Activated T-helper 1 cell treated with anti-CD3 and anti-CD28 coated beads, Interleukin-12 subunit alpha, Interleukin-12 subunit beta, Interleukin-2, Interleukin-4 antibody, amounts not matched to agents 30 ng/mL and 10 ng/mL and 1 ng/mL, durations not matched to agents 14 hours and 24 hours and 36 hours (primary cell): Measurements from ENCODE around the gene ABLIM1. TPM values are rescaled to one million over a fixed set of nuclear protein-coding genes. Genes with fewer than 3 reads are reported as not detected.

Experiments
- DNase-seq: peaks from one replicate; pipeline ENCODE4 v3.0.0; 2021; ENCODE audit warnings: low spot score
- H3K27ac Mint-ChIP-seq: one replicate; pipeline ENCODE4 v1.8.0; 2021; ENCODE audit warnings: mild to moderate bottlenecking, mixed read lengths
- H3K27me3 Mint-ChIP-seq: one replicate; pipeline ENCODE4 v1.8.0; 2022; ENCODE audit warnings: mild to moderate bottlenecking, moderate library complexity, mixed read lengths; ENCODE audit not compliant: insufficient read depth
- H3K36me3 Mint-ChIP-seq: one replicate; pipeline ENCODE4 v1.8.0; 2021; ENCODE audit warnings: low read depth, mixed read lengths
- H3K4me1 Mint-ChIP-seq: one replicate; pipeline ENCODE4 v1.8.0; 2021; ENCODE audit warnings: low read depth, mixed read lengths
- H3K4me3 Mint-ChIP-seq: one replicate; pipeline ENCODE4 v1.8.0; 2021; ENCODE audit warnings: mild to moderate bottlenecking, moderate library complexity, mixed read lengths
- H3K9me3 Mint-ChIP-seq: one replicate; pipeline ENCODE4 v1.8.0; 2021; ENCODE audit warnings: mixed read lengths
- intact Hi-C: fragments of 100-400 bp; cut with micrococcal nuclease; formaldehyde crosslinking; loops from one replicate; pipeline ENCODE4 v1.15.1; 2024
- total RNA-seq: library from RNA; stranded (reverse); gene quantifications from 2 replicates; pipeline ENCODE4 v1.2.3, GENCODE V29; 2022

ABLIM1 gene
- total RNA-seq, 1 donor from 2014 or later: 14.2 TPM

- no peak for DNase-seq
- Mint-ChIP-seq H3K27me3 (no peaks in the 10 kb centered on the region), H3K4me3 (no peak overlapping the region), H3K9me3 (no peaks in the 10 kb centered on the region), H3K4me1 (peaks cover 80% of the 10 kb centered on the region), H3K27ac (peak overlapping the region; percentile 73), H3K36me3 (peaks cover 24% of the 10 kb centered on the region)
- intact Hi-C loops: no loop called here
Measured at GRCh38 chr10:114500643-114501042, 157.4 kb downstream of the ABLIM1 start.

- Mint-ChIP-seq H3K27me3 (no peaks in the 10 kb centered on the region), H3K4me1 (peaks cover 81% of the 10 kb centered on the region), H3K36me3 (peaks cover 28% of the 10 kb centered on the region), H3K4me3 (peak overlapping the region; percentile 63), H3K27ac (peak overlapping the region; percentile 85), H3K9me3 (peaks cover 5% of the 10 kb centered on the region)
- peak; percentile 59 for DNase-seq
- intact Hi-C loops: loop anchor here (1.0 to 2.0 kb wide), 7 partner anchors 8 to 325 kb away; no protein-coding TSS in a partner anchor
Measured at GRCh38 chr10:114499630-114500190, 158.4 kb downstream of the ABLIM1 start.

- Mint-ChIP-seq H3K36me3 (peaks cover 23% of the 10 kb centered on the region), H3K27me3 (no peaks in the 10 kb centered on the region), H3K9me3 (peaks cover 5% of the 10 kb centered on the region), H3K4me3 (peak overlapping the region; percentile 63), H3K4me1 (peaks cover 81% of the 10 kb centered on the region), H3K27ac (peak overlapping the region; percentile 85)
- intact Hi-C loops: loop anchor here (1.0 to 2.0 kb wide), 7 partner anchors 8 to 326 kb away; no protein-coding TSS in a partner anchor
- DNase-seq: no peak
Measured at GRCh38 chr10:114499116-114499515, 159.0 kb downstream of the ABLIM1 start.

- peak overlapping the region; percentile 63 for H3K4me3 Mint-ChIP-seq
- no peak for DNase-seq
- H3K9me3 Mint-ChIP-seq: peaks cover 5% of the 10 kb centered on the region
- no peaks in the 10 kb centered on the region for H3K27me3 Mint-ChIP-seq
- H3K4me1 Mint-ChIP-seq: peaks cover 84% of the 10 kb centered on the region
- peak overlapping the region; percentile 85 for H3K27ac Mint-ChIP-seq
- peaks cover 22% of the 10 kb centered on the region for H3K36me3 Mint-ChIP-seq
- intact Hi-C loops: loop anchor here (1.0 to 2.0 kb wide), 7 partner anchors 7 to 326 kb away; no protein-coding TSS in a partner anchor
Measured at GRCh38 chr10:114498413-114499111, 159.5 kb downstream of the ABLIM1 start.

- H3K4me3 Mint-ChIP-seq: no peak overlapping the region
- H3K27me3 Mint-ChIP-seq: no peaks in the 10 kb centered on the region
- DNase-seq: no peak
- intact Hi-C loops: no loop called here
- H3K9me3 Mint-ChIP-seq: peaks cover 5% of the 10 kb centered on the region
- peak overlapping the region; percentile 15 for H3K27ac Mint-ChIP-seq
- peaks cover 82% of the 10 kb centered on the region for H3K4me1 Mint-ChIP-seq
- peaks cover 21% of the 10 kb centered on the region for H3K36me3 Mint-ChIP-seq
Measured at GRCh38 chr10:114495303-114495702, 162.8 kb downstream of the ABLIM1 start.

- DNase-seq: peak; percentile 26
Measured at GRCh38 chr10:114492351-114493037, 165.6 kb downstream of the ABLIM1 start.

GRCh38 chr10:114491933-114492332 lies 166.1 kb downstream of the ABLIM1 start:
- Mint-ChIP-seq H3K36me3 (peaks cover 32% of the 10 kb centered on the region), H3K4me3 (no peak overlapping the region), H3K9me3 (peaks cover 5% of the 10 kb centered on the region), H3K4me1 (peaks cover 76% of the 10 kb centered on the region), H3K27me3 (no peaks in the 10 kb centered on the region), H3K27ac (no peak overlapping the region)
- no peak for DNase-seq
- intact Hi-C loops: loop anchor here (1.0 kb wide), 3 partner anchors 7 to 49 kb away; no protein-coding TSS in a partner anchor

More at GRCh38 chr10:114492351-114493037, 165.6 kb downstream of the ABLIM1 start:
- Mint-ChIP-seq H3K36me3 (peaks cover 27% of the 10 kb centered on the region), H3K27me3 (no peaks in the 10 kb centered on the region), H3K27ac (peak overlapping the region; percentile 32), H3K4me1 (peaks cover 72% of the 10 kb centered on the region), H3K9me3 (peaks cover 5% of the 10 kb centered on the region), H3K4me3 (peak overlapping the region; percentile 16)
- intact Hi-C loops: loop anchor here (1.0 kb wide), 2 partner anchors 34 to 49 kb away; no protein-coding TSS in a partner anchor

GRCh38 chr10:114491419-114491818 lies 166.7 kb downstream of the ABLIM1 start:
- Mint-ChIP-seq H3K27me3 (no peaks in the 10 kb centered on the region), H3K4me1 (peaks cover 75% of the 10 kb centered on the region), H3K9me3 (peaks cover 5% of the 10 kb centered on the region), H3K36me3 (peaks cover 35% of the 10 kb centered on the region), H3K27ac (no peak overlapping the region), H3K4me3 (no peak overlapping the region)
- intact Hi-C loops: loop anchor here (1.0 kb wide), 1 partner anchor 8 kb away; no protein-coding TSS in a partner anchor
- no peak for DNase-seq

GRCh38 chr10:114489521-114490310 lies 168.4 kb downstream of the ABLIM1 start:
- intact Hi-C loops: no loop called here
- no peak for DNase-seq
- Mint-ChIP-seq H3K27me3 (peaks cover 2% of the 10 kb centered on the region), H3K4me3 (no peak overlapping the region), H3K36me3 (peaks cover 35% of the 10 kb centered on the region), H3K9me3 (no peaks in the 10 kb centered on the region), H3K4me1 (peaks cover 61% of the 10 kb centered on the region), H3K27ac (no peak overlapping the region)

- Mint-ChIP-seq H3K9me3 (no peaks in the 10 kb centered on the region), H3K4me1 (peaks cover 44% of the 10 kb centered on the region), H3K27me3 (peaks cover 2% of the 10 kb centered on the region), H3K4me3 (no peak overlapping the region), H3K36me3 (peaks cover 47% of the 10 kb centered on the region), H3K27ac (peak overlapping the region; percentile 23)
- intact Hi-C loops: no loop called here
- DNase-seq: no peak
Measured at GRCh38 chr10:114487815-114488536, 170.1 kb downstream of the ABLIM1 start.

- Mint-ChIP-seq H3K4me3 (no peak overlapping the region), H3K27ac (peak overlapping the region; percentile 23), H3K9me3 (no peaks in the 10 kb centered on the region), H3K27me3 (peaks cover 2% of the 10 kb centered on the region), H3K4me1 (peaks cover 36% of the 10 kb centered on the region), H3K36me3 (peaks cover 47% of the 10 kb centered on the region)
- DNase-seq: no peak
- intact Hi-C loops: no loop called here
Measured at GRCh38 chr10:114486938-114487814, 170.9 kb downstream of the ABLIM1 start.
